Myometrial cell (primary cell): ENCODE measurements around the gene TMEM50A. TPM values are rescaled to one million over a fixed set of nuclear protein-coding genes. Genes with fewer than 3 reads are reported as not detected.

Experiments used
- total RNA-seq: library from RNA; depleted of rRNA; stranded (reverse); fragments of >200 nt; gene quantifications from 2 replicates; pipeline ENCODE4 v1.2.3, GENCODE V29; 2015

TMEM50A gene
- total RNA-seq, result 95.9 and 124 TPM in 2 replicates

DNA sequence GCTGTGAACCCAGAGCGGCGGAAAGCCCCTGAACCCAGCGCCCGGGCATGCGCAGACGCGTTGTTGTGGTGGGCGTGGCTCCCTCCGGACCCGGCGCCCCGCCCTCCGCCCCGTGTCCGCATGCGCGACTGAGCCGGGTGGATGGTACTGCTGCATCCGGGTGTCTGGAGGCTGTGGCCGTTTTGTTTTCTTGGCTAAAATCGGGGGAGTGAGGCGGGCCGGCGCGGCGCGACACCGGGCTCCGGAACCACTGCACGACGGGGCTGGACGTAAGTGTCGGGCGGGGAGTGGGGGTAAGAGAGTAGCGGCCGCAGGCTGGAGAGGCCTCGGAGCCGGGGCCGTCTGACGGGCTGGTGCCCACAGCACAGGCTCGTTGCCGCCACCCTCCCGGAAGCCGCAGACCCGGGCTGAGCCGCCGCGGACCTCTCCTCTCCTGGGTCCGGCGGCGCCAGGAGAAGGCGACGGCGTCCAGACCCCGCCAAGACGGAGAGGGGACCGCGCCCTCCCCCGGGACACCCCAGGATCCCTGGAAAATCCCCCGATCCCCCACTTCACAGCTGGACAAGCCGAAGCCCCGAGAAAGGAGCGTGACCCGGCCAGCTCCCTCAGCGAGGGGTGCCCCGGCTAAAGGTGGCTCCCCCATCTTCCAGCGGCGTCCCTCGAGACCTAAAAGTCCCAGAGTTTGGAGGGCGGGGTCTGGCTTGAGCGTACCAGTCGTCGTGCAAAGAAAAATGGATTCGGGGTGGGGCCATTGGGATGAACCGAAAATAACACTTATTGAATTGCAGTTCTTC, at the start of gene TMEM50A:
Gene TMEM50A (plus strand): TSS at position 147 of the 794 bp plus-strand sequence. CDS start 2,153 bp downstream, outside the sequence.

Other genes starting within 250 kb of the TMEM50A start
- 35.4 and 38.6 TPM in 2 replicates for gene SYF2, start 105.8 kb upstream of the TMEM50A start, total RNA-seq
- gene RSRP1, start 90.9 kb upstream of the TMEM50A start, total RNA-seq, result 64.3 and 64.7 TPM in 2 replicates
- gene RHD, start 65.8 kb upstream of the TMEM50A start, total RNA-seq, result not detected in 2 replicates
- 0.53 and 0.58 TPM in 2 replicates for gene RHCE, start 82.5 kb downstream of the TMEM50A start, total RNA-seq
- gene MACO1, start 92.6 kb downstream of the TMEM50A start, total RNA-seq, result 12.7 and 12.8 TPM in 2 replicates
- gene LDLRAP1, start 205.3 kb downstream of the TMEM50A start, total RNA-seq, result 15.4 and 19.6 TPM in 2 replicates